ENCODE data around the gene VSIG10L. TPM values are rescaled to one million over a fixed set of nuclear protein-coding genes. Genes with fewer than 3 reads are reported as not detected.

The VSIG10L gene
- total RNA-seq, result under 1 TPM; 0.11 to 0.14 TPM
- 0.10 TPM for polyA plus RNA-seq (2013, experiment 1 of 2)
- polyA plus RNA-seq (2013, experiment 2 of 2), result 0.26 TPM
- 0 to 5.8 (median 0.48) reads per million in 172 experiments for total RNA-seq

DNA sequence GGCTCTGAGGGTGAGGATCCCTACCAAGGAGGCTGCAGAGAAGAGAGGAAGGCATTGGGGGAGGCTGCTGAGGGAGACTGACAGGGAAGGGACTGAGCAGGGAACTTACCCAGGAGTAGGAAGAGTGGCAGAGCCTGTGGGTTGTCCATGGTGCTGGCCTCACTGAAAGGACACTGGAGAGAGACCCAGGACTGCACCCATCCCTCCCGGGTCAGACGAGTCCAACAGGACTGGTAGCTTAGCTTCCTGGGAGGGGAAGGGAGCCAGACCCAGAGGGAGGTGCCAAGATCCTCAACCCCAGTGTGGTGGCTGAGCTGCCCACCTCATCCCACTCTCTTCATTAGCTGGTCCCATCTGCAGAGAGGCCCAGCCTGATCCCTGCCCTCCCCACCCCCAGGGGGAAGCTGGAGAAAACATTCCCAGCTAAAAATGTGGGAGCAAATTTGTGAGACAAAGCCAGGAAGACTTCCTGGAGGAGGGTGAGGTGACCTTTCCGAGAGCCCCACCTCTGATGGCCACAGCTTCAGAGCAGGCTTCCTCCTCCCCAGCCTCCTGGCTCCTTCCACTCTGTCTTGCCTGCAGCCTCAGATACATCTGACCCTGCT, at the start of gene VSIG10L:
Gene VSIG10L, minus strand, starts transcription at position 164 of the 605 bp plus-strand sequence. Its CDS starts 15 bp downstream, at position 149.
- CTCF ChIA-PET, result interaction anchor here (1.4 kb wide), 1 partner anchor 80 kb away, joined by 3 read pairs; no protein-coding TSS in a partner anchor
- DNase-seq (no peak), ATAC-seq (ENCODE audit: poor library complexity) (no peak)
- H3K4me1 Mint-ChIP-seq (ENCODE audit: low read depth), result peaks cover 23% of the 10 kb centered on the region
- H3K27ac Mint-ChIP-seq, result no peak within 1 kb of the TSS
- H3K4me3 Mint-ChIP-seq, result peak within 1 kb of the TSS; percentile 73
- peaks cover 16% of the 10 kb centered on the region for H3K36me3 Mint-ChIP-seq (ENCODE audit: low read depth)
- Histone ChIP-seq H3K9me3 (ENCODE audit: control insufficient read depth in 1 of 2, insufficient read depth in 1 of 2, low read length in 2 of 2) (no peaks in the 10 kb centered on the region), H3K4me3 (ENCODE audit: low read length) (no peak within 1 kb of the TSS), H3K27me3 (ENCODE audit: control insufficient read depth in 1 of 2, insufficient read depth in 2 of 2, low read length in 2 of 2) (no peaks in the 10 kb centered on the region), H3K4me1 (ENCODE audit: insufficient read depth, low read length) (peaks cover 23% of the 10 kb centered on the region), H3K36me3 (ENCODE audit: insufficient read depth, low read length) (peaks cover 19% of the 10 kb centered on the region), H3K27ac (ENCODE audit: low read depth in 1 of 2, low read length in 2 of 2) (no peak within 1 kb of the TSS)
- intact Hi-C loops (cut with DNase I, micrococcal nuclease), result no loop called here
- no peaks in the 10 kb centered on the region for H3K9me3 Mint-ChIP-seq
- no peaks in the 10 kb centered on the region for H3K27me3 Mint-ChIP-seq
- TF ChIP-seq, protein P1, sequence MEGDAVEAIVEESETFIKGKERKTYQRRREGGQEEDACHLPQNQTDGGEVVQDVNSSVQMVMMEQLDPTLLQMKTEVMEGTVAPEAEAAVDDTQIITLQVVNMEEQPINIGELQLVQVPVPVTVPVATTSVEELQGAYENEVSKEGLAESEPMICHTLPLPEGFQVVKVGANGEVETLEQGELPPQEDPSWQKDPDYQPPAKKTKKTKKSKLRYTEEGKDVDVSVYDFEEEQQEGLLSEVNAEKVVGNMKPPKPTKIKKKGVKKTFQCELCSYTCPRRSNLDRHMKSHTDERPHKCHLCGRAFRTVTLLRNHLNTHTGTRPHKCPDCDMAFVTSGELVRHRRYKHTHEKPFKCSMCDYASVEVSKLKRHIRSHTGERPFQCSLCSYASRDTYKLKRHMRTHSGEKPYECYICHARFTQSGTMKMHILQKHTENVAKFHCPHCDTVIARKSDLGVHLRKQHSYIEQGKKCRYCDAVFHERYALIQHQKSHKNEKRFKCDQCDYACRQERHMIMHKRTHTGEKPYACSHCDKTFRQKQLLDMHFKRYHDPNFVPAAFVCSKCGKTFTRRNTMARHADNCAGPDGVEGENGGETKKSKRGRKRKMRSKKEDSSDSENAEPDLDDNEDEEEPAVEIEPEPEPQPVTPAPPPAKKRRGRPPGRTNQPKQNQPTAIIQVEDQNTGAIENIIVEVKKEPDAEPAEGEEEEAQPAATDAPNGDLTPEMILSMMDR (IDR thresholded peaks at IDR 0.05), result no peak
- POLR2A ChIA-PET, result interaction anchor here (0.7 to 1.0 kb wide), 2 partner anchors 23 to 52 kb away, joined by 3 read pairs; no protein-coding TSS in a partner anchor

DNA sequence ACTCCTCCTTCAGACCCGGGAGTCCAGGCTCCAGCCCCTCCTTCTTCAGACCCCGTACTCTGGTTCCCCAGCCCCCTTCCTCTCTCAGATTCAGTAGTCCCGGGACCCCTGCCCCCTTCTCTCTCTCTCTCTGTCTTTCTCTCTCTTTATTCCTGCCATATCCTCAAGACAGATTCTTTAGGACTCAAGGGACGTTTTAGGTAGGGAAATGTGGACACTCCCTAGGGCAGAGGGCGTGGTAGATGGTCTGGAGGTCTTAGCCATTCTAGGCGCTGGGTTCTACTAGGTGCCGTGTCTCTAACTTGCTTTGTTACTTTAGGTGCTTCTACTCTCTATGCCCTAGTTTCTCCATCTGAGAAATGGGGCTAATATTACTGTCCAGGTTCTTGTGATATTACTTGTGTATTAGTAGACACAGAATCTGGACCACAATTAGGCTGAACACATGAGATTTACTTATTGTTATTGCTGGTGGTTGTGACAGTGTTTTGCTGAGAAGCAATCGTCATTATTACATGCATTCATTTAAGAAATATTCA, 49.2 kb upstream of the VSIG10L start:
- no peak overlapping the region for H3K27ac Mint-ChIP-seq
- Histone ChIP-seq H3K4me3 (ENCODE audit: low read length) (no peak overlapping the region), H3K4me1 (ENCODE audit: insufficient read depth, low read length) (peaks cover 31% of the 10 kb centered on the region), H3K36me3 (ENCODE audit: insufficient read depth, low read length) (no peaks in the 10 kb centered on the region), H3K9me3 (ENCODE audit: control insufficient read depth in 1 of 2, insufficient read depth in 1 of 2, low read length in 2 of 2) (no peaks in the 10 kb centered on the region), H3K27me3 (ENCODE audit: control insufficient read depth in 1 of 2, insufficient read depth in 2 of 2, low read length in 2 of 2) (no peaks in the 10 kb centered on the region), H3K27ac (ENCODE audit: low read depth in 1 of 2, low read length in 2 of 2) (no peak overlapping the region)
- H3K36me3 Mint-ChIP-seq (ENCODE audit: low read depth), result no peaks in the 10 kb centered on the region
- intact Hi-C loops (cut with DNase I, micrococcal nuclease), result no loop called here
- no peak overlapping the region for H3K4me3 Mint-ChIP-seq
- ChIA-PET POLR2A (no interaction called here), CTCF (no interaction called here)
- no peaks in the 10 kb centered on the region for H3K27me3 Mint-ChIP-seq
- no peaks in the 10 kb centered on the region for H3K9me3 Mint-ChIP-seq
- DNase-seq (no peak), ATAC-seq (ENCODE audit: poor library complexity) (no peak)
- H3K4me1 Mint-ChIP-seq (ENCODE audit: low read depth), result peaks cover 23% of the 10 kb centered on the region
- TF ChIP-seq, protein P1 (IDR thresholded peaks at IDR 0.05), result no peak

DNA sequence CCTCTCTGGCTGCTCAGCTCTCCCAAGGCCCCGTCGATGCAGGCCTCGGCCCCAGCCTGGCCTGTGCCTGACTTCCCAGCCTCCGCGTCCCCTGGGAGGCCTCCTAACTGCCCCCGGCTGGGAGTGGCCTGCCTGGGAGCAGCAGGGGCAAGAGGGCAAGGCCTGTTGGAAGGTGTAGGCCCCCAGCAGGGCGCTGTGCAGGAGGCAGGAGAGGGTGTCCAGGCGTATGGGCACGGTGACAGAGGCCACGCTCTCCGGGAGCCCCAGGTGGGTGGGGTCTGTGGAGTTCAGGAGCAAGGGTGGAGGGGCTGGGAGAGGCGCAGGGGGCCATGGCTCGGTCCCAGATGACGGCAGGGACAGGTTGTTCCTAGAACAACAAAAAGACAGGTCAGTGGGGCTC, 47.2 kb upstream of the VSIG10L start:
- H3K27ac ChIP-seq (ENCODE audit: low read depth in 1 of 2, low read length in 2 of 2), result no peak overlapping the region
- intact Hi-C loops (cut with DNase I, micrococcal nuclease), result no loop called here
- CTCF ChIA-PET, result no interaction called here
- TF ChIP-seq, protein P1 (IDR thresholded peaks at IDR 0.05), result no peak
- no peaks in the 10 kb centered on the region for H3K9me3 ChIP-seq (ENCODE audit: control insufficient read depth in 1 of 2, insufficient read depth in 1 of 2, low read length in 2 of 2)
- H3K27me3 ChIP-seq (ENCODE audit: control insufficient read depth in 1 of 2, insufficient read depth in 2 of 2, low read length in 2 of 2), result no peaks in the 10 kb centered on the region
- peaks cover 15% of the 10 kb centered on the region for H3K4me1 Mint-ChIP-seq (ENCODE audit: low read depth)
- H3K9me3 Mint-ChIP-seq, result no peaks in the 10 kb centered on the region
- POLR2A ChIA-PET, result no interaction called here
- H3K27me3 Mint-ChIP-seq, result no peaks in the 10 kb centered on the region
- H3K36me3 ChIP-seq (ENCODE audit: insufficient read depth, low read length), result no peaks in the 10 kb centered on the region
- H3K4me1 ChIP-seq (ENCODE audit: insufficient read depth, low read length), result peaks cover 19% of the 10 kb centered on the region
- H3K27ac Mint-ChIP-seq, result no peak overlapping the region
- no peak for DNase-seq
- no peak for ATAC-seq (ENCODE audit: poor library complexity)
- H3K36me3 Mint-ChIP-seq (ENCODE audit: low read depth), result no peaks in the 10 kb centered on the region
- no peak overlapping the region for H3K4me3 Mint-ChIP-seq
- no peak overlapping the region for H3K4me3 ChIP-seq (ENCODE audit: low read length)

All from CD4-positive, alpha-beta T cell (primary cell).